ENCODE results near the gene MLH3.

DNA sequence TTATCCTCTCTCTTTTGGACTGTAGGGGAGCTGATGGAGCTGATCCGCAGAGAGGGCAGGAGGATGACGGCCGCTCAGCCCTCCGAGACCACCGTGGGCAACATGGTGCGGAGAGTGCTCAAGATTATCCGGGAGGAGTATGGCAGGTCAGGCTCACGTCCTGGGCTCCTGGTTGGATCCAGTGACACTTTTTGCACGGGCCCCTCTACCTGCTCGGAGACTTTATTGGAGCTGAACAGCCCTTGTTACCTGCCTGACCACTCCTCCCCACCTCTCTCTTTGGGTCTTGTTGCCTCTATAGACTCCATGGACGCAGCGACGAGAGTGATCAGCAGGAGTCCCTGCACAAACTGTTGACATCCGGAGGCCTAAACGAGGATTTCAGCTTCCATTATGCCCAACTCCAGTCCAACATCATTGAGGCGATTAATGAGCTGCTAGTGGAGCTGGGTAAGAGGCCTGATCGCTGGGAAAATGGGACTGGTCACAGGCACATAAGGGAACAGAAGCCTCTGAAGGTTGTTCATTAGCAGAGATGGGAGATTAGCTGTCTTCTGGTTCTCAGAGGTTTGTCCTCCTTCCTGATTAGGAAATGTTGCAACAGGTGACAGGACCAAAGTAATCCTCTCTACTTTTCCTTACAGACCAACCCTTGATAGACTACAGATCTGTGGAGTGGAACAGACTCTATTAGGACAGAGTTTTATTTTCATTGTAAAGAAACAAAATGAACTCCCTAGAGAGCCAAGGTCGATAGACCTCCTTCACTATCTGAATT lies 47.8 kb downstream of the MLH3 start:
- TF ChIP-seq CTCF (optimal IDR thresholded peaks at IDR 0.05 in 1 of 3, IDR thresholded peaks at IDR 0.05 in 1 of 3, conservative IDR thresholded peaks at IDR 0.05 in 1 of 3; ENCODE audit: extremely low read depth in 1 of 3, insufficient read depth in 2 of 3, low read length in 3 of 3) (no peak), EZH2 (IDR thresholded peaks at IDR 0.05; ENCODE audit: low read length) (no peak)

Measured in keratinocyte (primary cell).